GM19240 (cell line): Measurements from ENCODE around the gene GALNT2.

Experiments used
- DNase-seq: peaks from one replicate; pipeline ENCODE4 v3.0.0; 2011; ENCODE audit warnings: low spot score; ENCODE audit not compliant: insufficient read length

The GALNT2 gene

GRCh38 chr1:230158415-230159291, 91.6 kb downstream of the GALNT2 start:
- DNase-seq = no peak

- no peak for DNase-seq
Measured at GRCh38 chr1:230159580-230159979, 92.5 kb downstream of the GALNT2 start.

- no peak for DNase-seq
Measured at GRCh38 chr1:230160957-230161771, 94.1 kb downstream of the GALNT2 start.

GRCh38 chr1:230163205-230163604, 96.2 kb downstream of the GALNT2 start:
- no peak for DNase-seq

- no peak for DNase-seq
Measured at GRCh38 chr1:230163719-230164118, 96.7 kb downstream of the GALNT2 start.

GRCh38 chr1:230165536-230165935, 98.5 kb downstream of the GALNT2 start:
- no peak for DNase-seq

GRCh38 chr1:230166366-230167132, 99.5 kb downstream of the GALNT2 start:
- no peak for DNase-seq

GRCh38 chr1:230167419-230167852, 100.4 kb downstream of the GALNT2 start:
- DNase-seq = no peak

GRCh38 chr1:230169454-230170152, 102.6 kb downstream of the GALNT2 start:
- no peak for DNase-seq

GRCh38 chr1:230170153-230170547, 103.1 kb downstream of the GALNT2 start:
- DNase-seq = no peak

GRCh38 chr1:230170622-230171021, 103.6 kb downstream of the GALNT2 start:
- DNase-seq = no peak

GRCh38 chr1:230171356-230172015, 104.4 kb downstream of the GALNT2 start:
- no peak for DNase-seq

- DNase-seq = no peak
Measured at GRCh38 chr1:230172016-230172537, 105.0 kb downstream of the GALNT2 start.

- DNase-seq = no peak
Measured at GRCh38 chr1:230173187-230173975, 106.3 kb downstream of the GALNT2 start.

GRCh38 chr1:230174041-230174440, 107.0 kb downstream of the GALNT2 start:
- no peak for DNase-seq

- no peak for DNase-seq
Measured at GRCh38 chr1:230174471-230175162, 107.6 kb downstream of the GALNT2 start.

- no peak for DNase-seq
Measured at GRCh38 chr1:230175163-230175747, 108.2 kb downstream of the GALNT2 start.

GRCh38 chr1:230175839-230176238, 108.8 kb downstream of the GALNT2 start:
- no peak for DNase-seq
